HEK293 (cell line): ENCODE data around the gene PLA2G4E.

ENCODE experiments used
- CTCF ChIA-PET: fragments of 350-600 bp; formaldehyde crosslinking; extraction: SDS; loops from one replicate; lab custom pipeline; 2021; ENCODE audit warnings: antibody characterized with exemption; lab: Yijun Ruan, JAX
- POLR2A ChIA-PET: fragments of 300-600 bp; formaldehyde crosslinking; extraction: SDS; loops from one replicate; lab custom pipeline; 2020; ENCODE audit warnings: antibody characterized with exemption, inconsistent platforms; lab: Yijun Ruan, JAX
- H3K27ac ChIP-seq: fragments of 200-500 bp; sonication (Bioruptor generic); 2 replicates; pipeline ENCODE4 v1.5.1; 2014; ENCODE audit warnings: low read depth, low read length, control low read depth, inconsistent platforms; ENCODE audit errors: extremely low read depth
- H3K36me3 ChIP-seq, 2 experiments: fragments of 200-500 bp in 1 of 2; sonication (Bioruptor generic) in 1 of 2; 1 replicate in 1 of 2; 2 replicates in 1 of 2; pipeline ENCODE4 v1.5.1; 2014 to 2017; ENCODE audit warnings: inconsistent platforms in 2 of 2, low read length in 2 of 2; ENCODE audit not compliant: control insufficient read depth in 2 of 2, insufficient read depth in 1 of 2
- H3K4me1 ChIP-seq: fragments of 200-500 bp; sonication (Bioruptor generic); 2 replicates; pipeline ENCODE4 v1.5.1; 2014; ENCODE audit warnings: mild to moderate bottlenecking, low read length, inconsistent platforms; ENCODE audit not compliant: control insufficient read depth, insufficient read depth
- H3K4me3 ChIP-seq: 2 replicates; pipeline ENCODE4 v1.5.1; 2011; ENCODE audit warnings: low read depth, mild to moderate bottlenecking, control low read depth, low read length, moderate library complexity
- H3K9me3 ChIP-seq: fragments of 200-500 bp; sonication (Bioruptor generic); 2 replicates; pipeline ENCODE4 v1.5.1; 2014; ENCODE audit warnings: low read depth, low read length, inconsistent platforms; ENCODE audit not compliant: control insufficient read depth, insufficient read depth
- HOXC10 ChIP-seq: sonication (generic); formaldehyde crosslinking; IDR thresholded peaks from 2 replicates; pipeline ENCODE4 v1.8.1; 2023; ENCODE audit warnings: mild to moderate bottlenecking, missing genetic modification reagents
- KLF1 ChIP-seq: fragments of 450-650 bp; formaldehyde crosslinking; IDR thresholded peaks from 2 replicates; pipeline ENCODE4 v1.5.1; 2016; ENCODE audit warnings: missing biosample characterization, missing genetic modification characterization
- KLF17 ChIP-seq: fragments of 450-650 bp; formaldehyde crosslinking; IDR thresholded peaks from 2 replicates; pipeline ENCODE4 v1.5.1; 2016; ENCODE audit warnings: missing biosample characterization, missing genetic modification characterization
- ZBTB48 ChIP-seq: fragments of 450-650 bp; formaldehyde crosslinking; IDR thresholded peaks from 2 replicates; pipeline ENCODE4 v1.5.1; 2016; ENCODE audit warnings: missing biosample characterization, missing genetic modification characterization
- ZNF138 ChIP-seq: fragments of 450-650 bp; formaldehyde crosslinking; IDR thresholded peaks from 2 replicates; pipeline ENCODE4 v1.5.1; 2016; ENCODE audit warnings: missing biosample characterization, missing genetic modification characterization, borderline replicate concordance
- ZNF155 ChIP-seq: fragments of 450-650 bp; formaldehyde crosslinking; IDR thresholded peaks from 2 replicates; pipeline ENCODE4 v1.5.1; 2016; ENCODE audit warnings: missing biosample characterization, missing genetic modification characterization
- ZNF211 ChIP-seq: fragments of 450-650 bp; formaldehyde crosslinking; IDR thresholded peaks from 2 replicates; pipeline ENCODE4 v1.5.1; 2016; ENCODE audit warnings: low read depth, missing biosample characterization, missing genetic modification characterization
- ZNF221 ChIP-seq: fragments of 450-650 bp; formaldehyde crosslinking; IDR thresholded peaks from 2 replicates; pipeline ENCODE4 v1.5.1; 2017; ENCODE audit warnings: missing biosample characterization, missing genetic modification characterization, borderline replicate concordance
- ZNF391 ChIP-seq: fragments of 450-650 bp; formaldehyde crosslinking; IDR thresholded peaks from 2 replicates; pipeline ENCODE4 v1.5.1; 2016; ENCODE audit warnings: low read depth, missing biosample characterization, missing genetic modification characterization, borderline replicate concordance
- ZNF473 ChIP-seq: fragments of 450-650 bp; formaldehyde crosslinking; IDR thresholded peaks from 2 replicates; pipeline ENCODE4 v1.5.1; 2017; ENCODE audit warnings: missing biosample characterization, missing genetic modification characterization
- ZNF488 ChIP-seq: fragments of 450-650 bp; formaldehyde crosslinking; IDR thresholded peaks from 2 replicates; pipeline ENCODE4 v1.5.1; 2016; ENCODE audit warnings: missing biosample characterization, missing genetic modification characterization
- ZNF548 ChIP-seq: fragments of 450-650 bp; formaldehyde crosslinking; IDR thresholded peaks from 2 replicates; pipeline ENCODE4 v1.5.1; 2016; ENCODE audit warnings: missing biosample characterization, missing genetic modification characterization
- ZNF596 ChIP-seq: fragments of 450-650 bp; IDR thresholded peaks from 2 replicates; pipeline ENCODE4 v1.5.0; 2018; ENCODE audit warnings: missing biosample characterization, mild to moderate bottlenecking, missing genetic modification characterization, moderate library complexity
- ZNF610 ChIP-seq: fragments of 450-650 bp; formaldehyde crosslinking; IDR thresholded peaks from 2 replicates; pipeline ENCODE4 v1.5.1; 2016; ENCODE audit warnings: missing biosample characterization, missing genetic modification characterization, borderline replicate concordance
- ZNF645 ChIP-seq: fragments of 450-650 bp; formaldehyde crosslinking; IDR thresholded peaks from 2 replicates; pipeline ENCODE4; 2016; ENCODE audit warnings: missing biosample characterization, missing genetic modification characterization
- ZNF747 ChIP-seq: fragments of 450-650 bp; formaldehyde crosslinking; IDR thresholded peaks from 2 replicates; pipeline ENCODE4 v1.5.1; 2016; ENCODE audit warnings: missing biosample characterization, missing genetic modification characterization
- ZSCAN23 ChIP-seq: fragments of 450-650 bp; formaldehyde crosslinking; IDR thresholded peaks from 2 replicates; pipeline ENCODE4 v1.5.1; 2016; ENCODE audit warnings: missing biosample characterization, missing genetic modification characterization
- TF ChIP-seq, protein P1 (sequence below): fragments of 450-650 bp; IDR thresholded peaks from 2 replicates; pipeline ENCODE4 v1.5.1; 2018; ENCODE audit warnings: missing biosample characterization, mild to moderate bottlenecking, missing genetic modification characterization

PLA2G4E gene

DNA sequence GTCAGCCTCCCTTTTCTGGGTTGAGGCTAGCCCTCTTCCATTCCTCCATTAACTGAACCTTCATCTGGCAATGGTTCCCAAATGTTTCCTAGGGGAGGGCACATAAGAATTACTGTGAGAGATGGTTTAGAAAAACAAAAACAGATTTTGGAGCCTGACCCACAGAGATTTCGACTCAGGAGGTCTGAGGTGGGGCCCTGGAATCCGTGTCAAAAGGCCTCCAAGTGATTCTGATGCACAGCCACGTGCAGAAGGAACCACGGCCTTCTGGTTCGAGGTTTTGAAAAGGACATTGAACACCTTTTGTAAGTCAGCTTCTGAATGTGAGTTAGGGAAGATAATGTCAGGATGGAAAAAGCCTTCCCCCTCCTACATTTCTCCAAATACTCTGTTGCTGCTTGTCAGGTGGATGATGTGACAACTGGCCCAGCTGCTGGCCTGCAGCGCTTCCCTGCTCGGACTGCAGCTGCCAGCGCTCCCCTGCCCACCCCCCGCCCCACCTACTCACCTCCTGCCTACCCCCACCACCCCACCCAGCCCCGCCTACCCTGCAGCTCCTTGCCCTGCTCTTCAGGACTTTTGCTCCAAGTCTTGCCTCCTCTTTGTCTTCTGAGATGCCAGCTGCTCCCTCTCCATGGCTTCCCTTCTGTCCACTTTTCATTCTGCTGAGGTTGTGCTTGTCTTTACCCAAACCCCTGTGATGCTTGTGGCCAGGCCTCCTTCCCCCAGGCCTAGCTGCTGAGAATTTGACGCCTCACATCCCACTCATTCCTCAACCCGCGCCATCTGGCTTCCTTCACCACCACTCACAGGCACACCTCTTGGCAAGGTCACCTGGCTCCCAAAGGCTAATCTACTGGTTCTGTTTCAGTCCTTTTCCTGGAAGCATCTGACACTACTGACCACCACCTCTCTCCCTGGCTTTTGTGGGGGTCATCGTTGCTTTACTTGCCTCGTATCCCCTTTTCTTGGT is 55.1 kb downstream of the PLA2G4E start:
- Histone ChIP-seq H3K4me1 (peaks cover 16% of the 10 kb centered on the region), H3K36me3 (no peaks in the 10 kb centered on the region), H3K4me3 (no peak overlapping the region), H3K9me3 (no peaks in the 10 kb centered on the region), H3K27ac (no peak overlapping the region)
- TF ChIP-seq ZSCAN23 (tag by site-specific recombination) (no peak), ZNF747 (tag by site-specific recombination) (no peak), ZNF596 (tag by site-specific recombination) (no peak), ZNF645 (tag by site-specific recombination) (no peak), ZNF221 (tag by site-specific recombination) (no peak), ZNF488 (tag by site-specific recombination) (no peak), ZNF391 (tag by site-specific recombination) (no peak), ZBTB48 (no peak), ZNF211 (tag by site-specific recombination) (no peak), ZNF155 (tag by site-specific recombination) (no peak), HOXC10 (no peak), KLF1 (tag by site-specific recombination) (no peak), ZNF610 (tag by site-specific recombination) (no peak), ZNF548 (no peak), ZNF138 (tag by site-specific recombination) (no peak), ZNF473 (tag by site-specific recombination) (no peak)
- TF ChIP-seq, protein P1, sequence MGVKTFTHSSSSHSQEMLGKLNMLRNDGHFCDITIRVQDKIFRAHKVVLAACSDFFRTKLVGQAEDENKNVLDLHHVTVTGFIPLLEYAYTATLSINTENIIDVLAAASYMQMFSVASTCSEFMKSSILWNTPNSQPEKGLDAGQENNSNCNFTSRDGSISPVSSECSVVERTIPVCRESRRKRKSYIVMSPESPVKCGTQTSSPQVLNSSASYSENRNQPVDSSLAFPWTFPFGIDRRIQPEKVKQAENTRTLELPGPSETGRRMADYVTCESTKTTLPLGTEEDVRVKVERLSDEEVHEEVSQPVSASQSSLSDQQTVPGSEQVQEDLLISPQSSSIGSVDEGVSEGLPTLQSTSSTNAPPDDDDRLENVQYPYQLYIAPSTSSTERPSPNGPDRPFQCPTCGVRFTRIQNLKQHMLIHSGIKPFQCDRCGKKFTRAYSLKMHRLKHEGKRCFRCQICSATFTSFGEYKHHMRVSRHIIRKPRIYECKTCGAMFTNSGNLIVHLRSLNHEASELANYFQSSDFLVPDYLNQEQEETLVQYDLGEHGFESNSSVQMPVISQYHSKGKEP, result no peak
- POLR2A ChIA-PET, result no interaction called here
- CTCF ChIA-PET, result no interaction called here

DNA sequence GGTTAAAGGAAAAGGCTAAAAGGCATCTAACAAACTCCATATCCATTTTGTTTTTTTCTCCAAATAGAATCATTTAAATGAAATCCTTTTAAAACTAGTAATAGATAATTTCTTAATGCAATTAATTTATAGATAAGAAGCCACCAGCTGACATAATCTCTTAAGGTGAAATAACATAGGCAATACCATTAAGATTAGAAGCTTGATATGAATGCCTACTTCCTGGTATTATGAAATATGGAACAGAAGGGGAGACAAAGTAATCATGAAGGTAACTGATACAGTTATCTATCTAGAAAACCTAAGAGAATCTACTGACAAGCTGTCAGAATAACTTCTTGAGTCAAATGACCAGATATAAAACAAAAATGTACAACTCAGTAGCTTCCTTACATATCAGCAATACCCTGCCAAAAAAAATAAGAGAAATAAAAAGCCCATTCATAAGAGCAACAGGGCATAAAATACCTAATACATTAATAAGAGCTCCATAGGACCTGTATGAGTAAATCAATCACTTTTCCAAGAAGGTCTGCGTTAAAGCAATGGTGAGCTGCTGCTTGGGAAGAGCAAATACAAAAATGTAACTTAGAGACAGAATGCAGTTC is 59.1 kb downstream of the PLA2G4E start:
- no peaks in the 10 kb centered on the region for H3K36me3 ChIP-seq
- no peak overlapping the region for H3K27ac ChIP-seq
- H3K4me3 ChIP-seq, result no peak overlapping the region
- TF ChIP-seq KLF17 (tag by site-specific recombination), result no peak
- TF ChIP-seq, all 188 proteins: peak for 0
- ChIA-PET POLR2A (interaction anchor here (0.9 to 1.1 kb wide), 2 partner anchors 8 to 11 kb away, joined by 3 read pairs; partner anchors contain the start of gene EHD4), CTCF (interaction anchor here (0.7 to 0.9 kb wide), 2 partner anchors 12 to 21 kb away, joined by 4 read pairs; no protein-coding TSS in a partner anchor)
- H3K4me1 ChIP-seq, result peaks cover 10% of the 10 kb centered on the region
- H3K9me3 ChIP-seq, result no peaks in the 10 kb centered on the region
